GM19468 (cell line): ENCODE results near the gene UNC119.

Experiments used
- ATAC-seq: cut with Tn5 transposase; IDR thresholded peaks from one replicate; pipeline ENCODE4 v1.9.1; 2021; ENCODE audit warnings: mild to moderate bottlenecking, moderate library complexity, moderate number of reproducible peaks; ENCODE audit not compliant: unreplicated experiment; ENCODE audit errors: extremely low read depth

Gene UNC119

GRCh38 chr17:28545787-28546415 is 6.5 kb downstream of the UNC119 start:
- no peak for ATAC-seq

- ATAC-seq, result no peak
Measured at GRCh38 chr17:28545141-28545503, 7.3 kb downstream of the UNC119 start.

- no peak for ATAC-seq
Measured at GRCh38 chr17:28544402-28545140, 7.9 kb downstream of the UNC119 start.

GRCh38 chr17:28541439-28541838 is 11.0 kb downstream of the UNC119 start:
- no peak for ATAC-seq

GRCh38 chr17:28540231-28540630 is 12.2 kb downstream of the UNC119 start:
- no peak for ATAC-seq

GRCh38 chr17:28538296-28538895 is 14.0 kb downstream of the UNC119 start:
- no peak for ATAC-seq

- no peak for ATAC-seq
Measured at GRCh38 chr17:28537219-28537610, 15.2 kb downstream of the UNC119 start.

GRCh38 chr17:28536532-28537218 is 15.7 kb downstream of the UNC119 start:
- ATAC-seq, result no peak

- no peak for ATAC-seq
Measured at GRCh38 chr17:28534740-28535375, 17.6 kb downstream of the UNC119 start.

GRCh38 chr17:28533091-28533807 is 19.2 kb downstream of the UNC119 start:
- ATAC-seq, result no peak

- ATAC-seq, result no peak
Measured at GRCh38 chr17:28532050-28532960, 20.1 kb downstream of the UNC119 start.

- ATAC-seq, result no peak
Measured at GRCh38 chr17:28530926-28531325, 21.5 kb downstream of the UNC119 start.

GRCh38 chr17:28530250-28530649 is 22.2 kb downstream of the UNC119 start:
- ATAC-seq, result no peak

GRCh38 chr17:28529013-28529400 is 23.4 kb downstream of the UNC119 start:
- ATAC-seq, result no peak

- ATAC-seq, result no peak
Measured at GRCh38 chr17:28528327-28529012, 24.0 kb downstream of the UNC119 start.

GRCh38 chr17:28527859-28528258 is 24.6 kb downstream of the UNC119 start:
- ATAC-seq, result no peak

GRCh38 chr17:28527181-28527681 is 25.2 kb downstream of the UNC119 start:
- ATAC-seq, result no peak

GRCh38 chr17:28526381-28526780 is 26.0 kb downstream of the UNC119 start:
- no peak for ATAC-seq
